Right cardiac atrium (tissue), 5 donors: ENCODE results near the gene GEMIN5. TPM values are rescaled to one million over a fixed set of nuclear protein-coding genes. Genes with fewer than 3 reads are reported as not detected.
A peak's percentile ranks its signal among the peaks of the same experiment; 100 is the strongest.
"Not testable (repeated sequence)": the region's sequence is repeated elsewhere in the genome, so short reads cannot be mapped to it uniquely, and the experiment has no call there.

Experiments used
- ATAC-seq, 2 donors: fragments of 200-7000 bp; cut with Tn5 transposase; one replicate each; pipeline versions ENCODE4 v1.8.0 to v1.9.1; 2020; ENCODE audit warnings: moderate library complexity in 2 of 2, mild to moderate bottlenecking in 1 of 2
- DNase-seq, 3 donors: peaks; one replicate each; pipeline ENCODE4 v3.0.0-alpha.2; 2020
- H3K27ac ChIP-seq: one replicate; pipeline ENCODE4 v1.5.1; 2013; ENCODE audit warnings: mild to moderate bottlenecking, low read length, control low read depth, moderate library complexity
- H3K27me3 ChIP-seq: one replicate; pipeline ENCODE4 v1.6.1; 2013; ENCODE audit not compliant: control insufficient read depth, insufficient read depth
- H3K4me1 ChIP-seq: one replicate; pipeline ENCODE4 v1.6.1; 2013; ENCODE audit warnings: low read length; ENCODE audit not compliant: control insufficient read depth, insufficient read depth
- H3K4me3 ChIP-seq: one replicate; pipeline ENCODE4 v1.5.1; 2013; ENCODE audit warnings: low read length, control low read depth
- H3K9me3 ChIP-seq: one replicate; pipeline ENCODE4 v1.6.1; 2013; ENCODE audit warnings: low read length; ENCODE audit not compliant: control insufficient read depth
- WGBS: extraction: QIAGEN DNeasy Blood & Tissue Kit; methylation state at CpG from one replicate; pipeline ENCODE4 v1.1.7; 2013; 5-methylcytosine and 5-hydroxymethylcytosine counted together
- intact Hi-C, 4 donors: fragments of 100-400 bp; cut with DNase I; formaldehyde crosslinking; loops; one replicate each; pipeline versions ENCODE4 v1.11.0 to v1.14.0; 2022 to 2023
- long read RNA-seq, 4 donors: library from polyadenylated mRNA; unstranded; transcript quantifications; one replicate each; pipeline ENCODE4 v2.0.0, GENCODE V29; 2020 to 2021
- polyA plus RNA-seq: library from polyadenylated mRNA; stranded (reverse); fragments of 200-250 nt; gene quantifications from one replicate; pipeline ENCODE4 v1.2.3, GENCODE V29; 2013
- total RNA-seq, 4 donors: library from RNA; stranded (reverse); fragmentation: NEBNext Ultra II Directional; extraction: Animal tissue kit (Norgen Biotek cat#: 25700); gene quantifications; one replicate each; pipeline ENCODE4 v1.2.1, GENCODE V29; 2021
- donor health status: healthy with polysubstance abuse.
- donor health status: DM: no; HTN: yes; CAD: no.
- donor health status: DM: no; HTN: no; CAD: no.
- donor health status: DM: no; HTN: yes; CAD: no; lungs with severe emphysema.
- donor health status: DM: yes; HTN: yes; CAD: no.

The GEMIN5 gene
- total RNA-seq (10 to 100 TPM; 13.2 to 14.4 (median 13.9) TPM), polyA plus RNA-seq (5.1 TPM)
- long read RNA-seq, donor 1, full-length matches to known transcripts = 6 of 16 reads
- long read RNA-seq, donor 1, partial matches to known transcripts = 8 of 16 reads
- long read RNA-seq, donor 1, other reads (novel, unspliced or antisense) = 2 of 16 reads
- long read RNA-seq, donor 2, full-length matches to known transcripts = 3 of 7 reads
- long read RNA-seq, donor 2, partial matches to known transcripts = 3 of 7 reads
- long read RNA-seq, donor 2, other reads (novel, unspliced or antisense) = 1 of 7 reads
- long read RNA-seq, donor 3, full-length matches to known transcripts = 6 of 35 reads
- long read RNA-seq, donor 3, partial matches to known transcripts = 24 of 35 reads
- long read RNA-seq, donor 3, other reads (novel, unspliced or antisense) = 5 of 35 reads
- long read RNA-seq, donor 4, full-length matches to known transcripts = 6 of 11 reads
- long read RNA-seq, donor 4, partial matches to known transcripts = 5 of 11 reads
- long read RNA-seq, donor 4, other reads (novel, unspliced or antisense) = 0 of 11 reads

GRCh38 chr5:154937718-154938466 is at the start of gene GEMIN5:
GEMIN5 (minus strand) TSS chr5:154938211; CDS start chr5:154938133, 78 bp downstream.
- peak within 1 kb of the TSS; percentile 26 for H3K27ac ChIP-seq
- intact Hi-C loops = no loop called here
- DNase-seq (peak; percentile 89 to 95 (median 94)), ATAC-seq (peak; percentile 96 to 97)
- no peaks in the 10 kb centered on the region for H3K27me3 ChIP-seq
- peak within 1 kb of the TSS; percentile 70 for H3K4me3 ChIP-seq
- peaks cover 7% of the 10 kb centered on the region for H3K4me1 ChIP-seq
- no peaks in the 10 kb centered on the region for H3K9me3 ChIP-seq
- under 1% methylated on average over 61 of the region's 61 CpGs for WGBS

DNA sequence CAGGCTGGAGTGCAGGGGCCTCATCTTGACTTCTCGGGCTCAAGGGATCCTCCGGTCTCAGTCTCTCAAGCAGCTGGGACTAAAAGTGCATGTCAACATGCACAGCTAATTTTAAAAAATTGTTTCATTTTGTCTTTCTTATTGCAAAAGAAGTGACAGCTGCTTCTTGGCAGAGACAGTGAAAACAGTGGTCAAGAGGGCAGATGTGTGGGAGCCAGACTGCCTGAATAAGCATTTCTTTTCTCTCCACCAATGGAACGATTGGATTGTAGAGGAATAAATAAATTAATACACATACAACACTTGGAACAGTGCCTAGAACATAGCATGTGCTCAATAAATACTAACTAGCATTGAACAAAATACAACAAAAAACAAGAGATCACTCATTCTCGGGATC is 48.1 kb upstream of the GEMIN5 start:
- WGBS = 51% methylated on average over 4 of the region's 4 CpGs
- Histone ChIP-seq H3K4me3 (no peak overlapping the region), H3K27ac (no peak overlapping the region), H3K27me3 (no peaks in the 10 kb centered on the region), H3K4me1 (no peaks in the 10 kb centered on the region), H3K9me3 (no peaks in the 10 kb centered on the region)
- intact Hi-C loops = no loop called here
- no peak for ATAC-seq
- DNase-seq = no peak

GRCh38 chr5:154984946-154985516 is 47.0 kb upstream of the GEMIN5 start:
- intact Hi-C loops = loop anchor here in 1 of 4 donors (5.0 kb wide), 1 partner anchor 147 kb away; no protein-coding TSS in a partner anchor
- ATAC-seq (no peak), DNase-seq (no peak)
- no peak overlapping the region for H3K4me3 ChIP-seq
- H3K27ac ChIP-seq = no peak overlapping the region
- H3K4me1 ChIP-seq = no peaks in the 10 kb centered on the region
- WGBS = 79% methylated on average over 8 of the region's 8 CpGs
- H3K27me3 ChIP-seq = no peaks in the 10 kb centered on the region
- H3K9me3 ChIP-seq = no peaks in the 10 kb centered on the region

DNA sequence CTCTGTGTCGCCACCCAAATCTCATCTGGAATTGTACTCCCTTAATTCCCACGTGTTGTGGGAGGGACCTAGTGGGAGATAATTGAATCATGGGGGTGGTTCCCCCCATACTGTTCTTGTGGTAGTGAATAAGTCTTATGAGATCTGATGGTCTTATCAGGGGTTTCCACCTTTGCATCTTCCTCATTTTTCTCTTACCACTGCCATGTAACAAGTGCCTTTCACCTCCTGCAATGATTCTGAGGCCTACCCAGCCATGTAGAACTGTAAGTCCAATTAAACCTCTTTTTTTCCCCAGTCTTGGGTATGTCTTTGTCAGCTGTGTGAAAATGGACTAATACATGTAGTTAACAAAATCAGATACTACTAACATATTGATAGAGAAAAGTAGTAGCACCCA is 40.3 kb upstream of the GEMIN5 start:
- H3K4me3 ChIP-seq, H3K4me1 ChIP-seq, H3K9me3 ChIP-seq, ATAC-seq, DNase-seq, H3K27me3 ChIP-seq, H3K27ac ChIP-seq, intact Hi-C loops: not testable (repeated sequence)
- WGBS = 86% methylated on average over 2 of the region's 2 CpGs

DNA sequence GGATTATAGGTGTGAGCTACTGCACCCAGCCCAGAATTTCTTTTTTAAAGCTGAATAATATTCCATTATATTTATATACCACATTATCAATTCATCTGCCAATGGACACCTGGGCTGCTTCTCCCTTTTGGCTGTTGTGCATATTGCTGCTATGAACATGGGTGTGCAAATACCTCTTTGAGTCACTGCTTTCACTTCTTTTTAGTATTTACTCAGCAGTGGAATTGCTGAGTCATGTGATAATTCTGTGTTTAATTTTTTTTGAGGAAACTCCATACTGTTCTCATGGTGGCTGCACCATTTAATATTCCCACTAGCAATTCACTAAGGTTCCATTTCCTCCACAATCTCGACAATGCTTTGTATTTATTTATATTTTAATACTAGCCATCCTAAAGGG is 39.4 kb upstream of the GEMIN5 start:
- Histone ChIP-seq H3K4me3 (no peak overlapping the region), H3K9me3 (no peaks in the 10 kb centered on the region), H3K27ac (no peak overlapping the region), H3K4me1 (no peaks in the 10 kb centered on the region), H3K27me3 (no peaks in the 10 kb centered on the region)
- DNase-seq (no peak), ATAC-seq (no peak)
- 83% methylated on average over 1 of the region's 1 CpG for WGBS
- intact Hi-C loops = no loop called here

GRCh38 chr5:154976082-154976481 is 38.1 kb upstream of the GEMIN5 start:
- intact Hi-C loops, H3K27me3 ChIP-seq, H3K9me3 ChIP-seq, H3K4me1 ChIP-seq, H3K4me3 ChIP-seq, ATAC-seq, DNase-seq, H3K27ac ChIP-seq: not testable (repeated sequence)
- 96% methylated on average over 9 of the region's 9 CpGs for WGBS

- intact Hi-C loops = loop anchor here in 1 of 4 donors (5.0 kb wide), 1 partner anchor 160 kb away; no protein-coding TSS in a partner anchor
- Histone ChIP-seq H3K4me3 (no peak overlapping the region), H3K9me3 (no peaks in the 10 kb centered on the region), H3K27me3 (no peaks in the 10 kb centered on the region), H3K27ac (no peak overlapping the region), H3K4me1 (no peaks in the 10 kb centered on the region)
- ATAC-seq (peak; percentile 41 to 48), DNase-seq (no peak)
- 72% methylated on average over 2 of the region's 2 CpGs for WGBS
Observed at GRCh38 chr5:154972476-154973080, 34.6 kb upstream of the GEMIN5 start.

GRCh38 chr5:154971501-154971900 is 33.5 kb upstream of the GEMIN5 start:
- no peak for ATAC-seq
- WGBS = 56% methylated on average over 2 of the region's 2 CpGs

DNA sequence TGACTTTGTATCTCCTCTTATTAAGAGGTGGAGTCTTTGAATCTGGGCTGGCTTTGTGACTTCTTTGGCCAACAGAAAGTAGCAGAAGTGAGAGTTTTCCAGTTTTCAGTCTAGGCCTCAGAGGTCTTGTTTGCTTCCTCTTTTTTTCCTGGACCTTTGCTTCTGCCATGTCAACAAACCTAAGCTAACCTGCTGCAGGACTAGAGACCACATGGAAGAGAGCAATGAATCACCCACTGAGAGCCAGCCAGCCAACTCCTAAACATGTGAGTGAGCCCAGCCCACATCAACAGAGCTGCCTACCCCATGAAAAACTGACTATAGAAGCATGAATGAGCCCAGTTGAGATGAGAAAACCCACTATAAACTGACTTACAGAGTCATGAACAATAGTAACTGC is 32.7 kb upstream of the GEMIN5 start:
- H3K27ac ChIP-seq = no peak overlapping the region
- no peaks in the 10 kb centered on the region for H3K4me1 ChIP-seq
- no peaks in the 10 kb centered on the region for H3K27me3 ChIP-seq
- no peak for DNase-seq
- no peak overlapping the region for H3K4me3 ChIP-seq
- ATAC-seq = no peak
- H3K9me3 ChIP-seq = no peaks in the 10 kb centered on the region
- intact Hi-C loops = loop anchor here in 1 of 4 donors (5.0 kb wide), 1 partner anchor 162 kb away; no protein-coding TSS in a partner anchor

More at GRCh38 chr5:154971501-154971900, 33.5 kb upstream of the GEMIN5 start:
- no peak for DNase-seq
- Histone ChIP-seq H3K4me3 (no peak overlapping the region), H3K27me3 (no peaks in the 10 kb centered on the region), H3K4me1 (no peaks in the 10 kb centered on the region), H3K27ac (no peak overlapping the region), H3K9me3 (no peaks in the 10 kb centered on the region)
- intact Hi-C loops = loop anchor here in 1 of 4 donors (5.0 kb wide), 1 partner anchor 161 kb away; no protein-coding TSS in a partner anchor

- ATAC-seq (no peak), DNase-seq (no peak)
- 80% methylated on average over 5 of the region's 5 CpGs for WGBS
- Histone ChIP-seq H3K9me3 (no peaks in the 10 kb centered on the region), H3K4me3 (no peak overlapping the region), H3K27me3 (no peaks in the 10 kb centered on the region), H3K27ac (no peak overlapping the region), H3K4me1 (peaks cover 3% of the 10 kb centered on the region)
- intact Hi-C loops = no loop called here
Observed at GRCh38 chr5:154968953-154969352, 30.9 kb upstream of the GEMIN5 start.
